ENCODE results near the gene TBC1D8.

The TBC1D8 gene

GRCh38 chr2:101188683-101189405 is 37.7 kb upstream of the TBC1D8 start:
- DNase-seq (ENCODE audit: low spot score): peak; percentile 27
- H2BK5ac ChIP-seq (ENCODE audit: low read length): no peak overlapping the region
- no peak overlapping the region for H3K23ac ChIP-seq (ENCODE audit: low read depth, low read length, poor library complexity)
- no peaks in the 10 kb centered on the region for H3K36me3 ChIP-seq (replicated peaks in 1 of 2; ENCODE audit: control insufficient read depth in 2 of 2, insufficient read depth in 2 of 2, low read length in 2 of 2)
- H2BK15ac ChIP-seq (ENCODE audit: low read length): no peak overlapping the region
- H3K27me3 ChIP-seq (ENCODE audit: control insufficient read depth in 3 of 3, insufficient read depth in 3 of 3, low read depth in 1 of 3, low read length in 3 of 3): no peaks in the 10 kb centered on the region
- H3K9ac ChIP-seq (ENCODE audit: low read depth, low read length, poor library complexity): no peak overlapping the region
- no peaks in the 10 kb centered on the region for H3K79me1 ChIP-seq (ENCODE audit: low read depth, low read length)
- H3K4me3 ChIP-seq (ENCODE audit: low read length in 2 of 2): no peak overlapping the region
- H3K4ac ChIP-seq (ENCODE audit: low read length): no peak overlapping the region
- no peak overlapping the region for H4K8ac ChIP-seq (ENCODE audit: low read depth, low read length)
- peaks cover 0 to 3% of the 10 kb centered on the region in 2 donors for H3K9me3 ChIP-seq (replicated peaks in 1 of 2; ENCODE audit: control insufficient read depth in 2 of 2, insufficient read depth in 1 of 2, low read depth in 1 of 2, low read length in 2 of 2)
- H3K4me2 ChIP-seq (ENCODE audit: insufficient read depth, low read length, poor library complexity, severe bottlenecking): no peak overlapping the region
- no peak overlapping the region for H2BK120ac ChIP-seq (ENCODE audit: low read depth, low read length)
- H2AFZ ChIP-seq (ENCODE audit: low read length): no peak overlapping the region
- no peak overlapping the region for H3K18ac ChIP-seq (ENCODE audit: low read length)
- no peak overlapping the region for H4K91ac ChIP-seq (ENCODE audit: low read depth, low read length, poor library complexity)
- WGBS, 2 donors (ENCODE audit: extremely low coverage in 2 of 2, insufficient read length in 2 of 2, insufficient replicate concordance in 1 of 2): no CpG with 5 or more reads among the region's 5 CpGs
- no peak overlapping the region for H3K14ac ChIP-seq (ENCODE audit: low read length)
- H3K4me1 ChIP-seq (ENCODE audit: control insufficient read depth in 2 of 2, insufficient read depth in 1 of 2, low read depth in 1 of 2, low read length in 2 of 2): peaks cover 0 to 4% of the 10 kb centered on the region in 2 donors
- no peak overlapping the region for H3K27ac ChIP-seq (replicated peaks; ENCODE audit: low read length)
- H2BK12ac ChIP-seq (ENCODE audit: low read length): no peak overlapping the region
- no peak overlapping the region for H2AK5ac ChIP-seq (ENCODE audit: low read depth, low read length)

GRCh38 chr2:101187131-101187530 is 35.9 kb upstream of the TBC1D8 start:
- no peak overlapping the region for H3K14ac ChIP-seq (ENCODE audit: low read length)
- H4K91ac ChIP-seq (ENCODE audit: low read depth, low read length, poor library complexity): no peak overlapping the region
- H2BK120ac ChIP-seq (ENCODE audit: low read depth, low read length): no peak overlapping the region
- H3K4ac ChIP-seq (ENCODE audit: low read length): no peak overlapping the region
- H2AFZ ChIP-seq (ENCODE audit: low read length): no peak overlapping the region
- H2BK12ac ChIP-seq (ENCODE audit: low read length): no peak overlapping the region
- H4K8ac ChIP-seq (ENCODE audit: low read depth, low read length): no peak overlapping the region
- H3K9ac ChIP-seq (ENCODE audit: low read depth, low read length, poor library complexity): no peak overlapping the region
- H3K4me2 ChIP-seq (ENCODE audit: insufficient read depth, low read length, poor library complexity, severe bottlenecking): no peak overlapping the region
- no peak overlapping the region for H3K23ac ChIP-seq (ENCODE audit: low read depth, low read length, poor library complexity)
- no peak overlapping the region for H3K4me3 ChIP-seq (ENCODE audit: low read length in 2 of 2)
- no peaks in the 10 kb centered on the region for H3K79me1 ChIP-seq (ENCODE audit: low read depth, low read length)
- H3K4me1 ChIP-seq (ENCODE audit: control insufficient read depth in 2 of 2, insufficient read depth in 1 of 2, low read depth in 1 of 2, low read length in 2 of 2): peaks cover 0 to 4% of the 10 kb centered on the region in 2 donors
- no peak overlapping the region for H2BK5ac ChIP-seq (ENCODE audit: low read length)
- DNase-seq (ENCODE audit: low spot score): no peak
- H3K27ac ChIP-seq (replicated peaks; ENCODE audit: low read length): no peak overlapping the region
- H3K18ac ChIP-seq (ENCODE audit: low read length): no peak overlapping the region
- H3K27me3 ChIP-seq (ENCODE audit: control insufficient read depth in 3 of 3, insufficient read depth in 3 of 3, low read depth in 1 of 3, low read length in 3 of 3): no peaks in the 10 kb centered on the region
- no peak overlapping the region for H2AK5ac ChIP-seq (ENCODE audit: low read depth, low read length)
- no peaks in the 10 kb centered on the region for H3K36me3 ChIP-seq (replicated peaks in 1 of 2; ENCODE audit: control insufficient read depth in 2 of 2, insufficient read depth in 2 of 2, low read length in 2 of 2)
- peaks cover 0 to 3% of the 10 kb centered on the region in 2 donors for H3K9me3 ChIP-seq (replicated peaks in 1 of 2; ENCODE audit: control insufficient read depth in 2 of 2, insufficient read depth in 1 of 2, low read depth in 1 of 2, low read length in 2 of 2)
- H2BK15ac ChIP-seq (ENCODE audit: low read length): no peak overlapping the region
- no CpG with 5 or more reads among the region's 2 CpGs for WGBS, 2 donors (ENCODE audit: extremely low coverage in 2 of 2, insufficient read length in 2 of 2, insufficient replicate concordance in 1 of 2)

- Histone ChIP-seq H2BK12ac (ENCODE audit: low read length) (no peak overlapping the region), H4K8ac (ENCODE audit: low read depth, low read length) (no peak overlapping the region), H3K9ac (ENCODE audit: low read depth, low read length, poor library complexity) (no peak overlapping the region), H2BK5ac (ENCODE audit: low read length) (no peak overlapping the region), H3K23ac (ENCODE audit: low read depth, low read length, poor library complexity) (no peak overlapping the region), H3K79me1 (ENCODE audit: low read depth, low read length) (no peaks in the 10 kb centered on the region), H3K4me3 (ENCODE audit: low read length in 2 of 2) (no peak overlapping the region), H3K4me1 (ENCODE audit: control insufficient read depth in 2 of 2, insufficient read depth in 1 of 2, low read depth in 1 of 2, low read length in 2 of 2) (no peaks in the 10 kb centered on the region), H3K4ac (ENCODE audit: low read length) (no peak overlapping the region), H2AK5ac (ENCODE audit: low read depth, low read length) (no peak overlapping the region), H3K14ac (ENCODE audit: low read length) (no peak overlapping the region), H3K4me2 (ENCODE audit: insufficient read depth, low read length, poor library complexity, severe bottlenecking) (no peak overlapping the region), H4K91ac (ENCODE audit: low read depth, low read length, poor library complexity) (no peak overlapping the region), H2BK120ac (ENCODE audit: low read depth, low read length) (no peak overlapping the region), H2AFZ (ENCODE audit: low read length) (peak overlapping the region; percentile 8), H3K36me3 (replicated peaks in 1 of 2; ENCODE audit: control insufficient read depth in 2 of 2, insufficient read depth in 2 of 2, low read length in 2 of 2) (no peaks in the 10 kb centered on the region), H2BK15ac (ENCODE audit: low read length) (no peak overlapping the region), H3K9me3 (replicated peaks in 1 of 2; ENCODE audit: control insufficient read depth in 2 of 2, insufficient read depth in 1 of 2, low read depth in 1 of 2, low read length in 2 of 2) (peaks cover 0 to 3% of the 10 kb centered on the region in 2 donors), H3K27me3 (ENCODE audit: control insufficient read depth in 3 of 3, insufficient read depth in 3 of 3, low read depth in 1 of 3, low read length in 3 of 3) (no peaks in the 10 kb centered on the region), H3K27ac (replicated peaks; ENCODE audit: low read length) (no peak overlapping the region), H3K18ac (ENCODE audit: low read length) (no peak overlapping the region)
- WGBS, 2 donors (ENCODE audit: extremely low coverage in 2 of 2, insufficient read length in 2 of 2, insufficient replicate concordance in 1 of 2): no CpG with 5 or more reads among the region's 3 CpGs
- DNase-seq (ENCODE audit: low spot score): no peak
These were observed 34.5 kb upstream of the TBC1D8 start for GRCh38 chr2:101185656-101186055.

GRCh38 chr2:101185085-101185484 is 33.9 kb upstream of the TBC1D8 start:
- Histone ChIP-seq H3K27me3 (ENCODE audit: control insufficient read depth in 3 of 3, insufficient read depth in 3 of 3, low read depth in 1 of 3, low read length in 3 of 3) (no peaks in the 10 kb centered on the region), H3K27ac (replicated peaks; ENCODE audit: low read length) (no peak overlapping the region), H2AFZ (ENCODE audit: low read length) (peak overlapping the region; percentile 8), H3K18ac (ENCODE audit: low read length) (no peak overlapping the region), H3K79me1 (ENCODE audit: low read depth, low read length) (no peaks in the 10 kb centered on the region), H2BK15ac (ENCODE audit: low read length) (no peak overlapping the region), H3K4ac (ENCODE audit: low read length) (no peak overlapping the region), H3K4me1 (ENCODE audit: control insufficient read depth in 2 of 2, insufficient read depth in 1 of 2, low read depth in 1 of 2, low read length in 2 of 2) (no peaks in the 10 kb centered on the region), H4K8ac (ENCODE audit: low read depth, low read length) (no peak overlapping the region), H3K14ac (ENCODE audit: low read length) (no peak overlapping the region), H2BK5ac (ENCODE audit: low read length) (no peak overlapping the region), H3K4me3 (ENCODE audit: low read length in 2 of 2) (no peak overlapping the region), H3K9ac (ENCODE audit: low read depth, low read length, poor library complexity) (no peak overlapping the region), H2BK12ac (ENCODE audit: low read length) (no peak overlapping the region), H3K4me2 (ENCODE audit: insufficient read depth, low read length, poor library complexity, severe bottlenecking) (no peak overlapping the region), H3K36me3 (replicated peaks in 1 of 2; ENCODE audit: control insufficient read depth in 2 of 2, insufficient read depth in 2 of 2, low read length in 2 of 2) (no peaks in the 10 kb centered on the region), H3K23ac (ENCODE audit: low read depth, low read length, poor library complexity) (no peak overlapping the region), H4K91ac (ENCODE audit: low read depth, low read length, poor library complexity) (no peak overlapping the region), H2BK120ac (ENCODE audit: low read depth, low read length) (no peak overlapping the region), H3K9me3 (replicated peaks in 1 of 2; ENCODE audit: control insufficient read depth in 2 of 2, insufficient read depth in 1 of 2, low read depth in 1 of 2, low read length in 2 of 2) (peaks cover 0 to 3% of the 10 kb centered on the region in 2 donors), H2AK5ac (ENCODE audit: low read depth, low read length) (no peak overlapping the region)
- no CpG with 5 or more reads among the region's 4 CpGs for WGBS, 2 donors (ENCODE audit: extremely low coverage in 2 of 2, insufficient read length in 2 of 2, insufficient replicate concordance in 1 of 2)
- no peak for DNase-seq (ENCODE audit: low spot score)

All from neuronal stem cell (in vitro differentiated cells).